Activated CD8-positive, alpha-beta memory T cell treated with anti-CD3 and anti-CD28 coated beads, Interleukin-2, amount 50 U/mL, for 24 hours (primary cell): ENCODE data around the gene BRIP1.
"Not testable (repeated sequence)": the region's sequence is repeated elsewhere in the genome, so short reads cannot be mapped to it uniquely, and the experiment has no call there.

Experiments used
- DNase-seq: peaks from one replicate; pipeline ENCODE4 v3.0.0-alpha.2; 2020; ENCODE audit errors: extremely low read depth

Gene BRIP1

DNA sequence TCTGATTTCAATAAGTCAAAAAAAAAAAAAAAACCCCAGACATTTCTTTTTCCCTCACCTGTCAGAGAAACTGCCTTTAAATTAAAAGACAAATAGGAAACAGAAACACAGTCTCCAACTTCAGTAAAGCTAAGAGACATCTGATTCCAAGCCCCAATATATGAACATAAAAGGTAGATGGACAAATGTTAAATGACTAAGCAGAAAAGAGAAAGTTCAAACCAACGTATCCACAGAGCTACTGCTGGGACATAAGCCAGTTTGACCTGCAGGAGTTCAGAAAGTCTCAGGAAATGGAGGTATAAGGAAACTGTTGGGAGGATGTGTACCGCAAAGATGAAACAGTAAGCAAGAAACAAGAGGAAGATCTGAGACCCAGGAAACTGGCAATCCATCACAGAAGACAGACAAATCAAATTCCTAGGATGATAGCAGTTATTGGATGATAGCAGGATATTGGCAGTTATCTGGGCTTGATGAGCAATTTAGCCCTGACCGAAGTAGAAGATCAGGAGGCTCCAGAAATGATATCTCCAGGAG, 135.0 kb downstream of the BRIP1 start:
- DNase-seq, result no peak

- not testable (repeated sequence) for DNase-seq
Observed at GRCh38 chr17:61727798-61728197, 135.5 kb downstream of the BRIP1 start.

DNA sequence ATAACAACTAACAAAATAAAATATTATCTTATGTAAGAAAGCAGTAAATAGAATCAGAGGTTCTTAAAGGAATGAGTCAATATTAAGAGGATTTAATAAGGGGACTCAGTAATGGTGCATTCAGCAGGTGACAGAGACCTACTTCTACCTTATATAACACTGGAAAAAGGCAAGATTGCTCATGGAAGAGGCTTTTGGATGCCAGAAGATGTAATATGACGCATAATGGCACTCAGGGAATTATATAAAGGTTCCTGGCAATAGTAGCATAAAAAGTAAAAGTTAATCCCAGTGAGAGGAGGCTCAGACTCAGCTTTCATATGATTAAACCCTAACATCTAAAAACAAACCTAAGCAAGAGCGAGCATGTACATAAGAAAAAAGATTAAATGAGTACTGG, 136.4 kb downstream of the BRIP1 start:
- no peak for DNase-seq

GRCh38 chr17:61724777-61725176, 138.6 kb downstream of the BRIP1 start:
- no peak for DNase-seq

- DNase-seq, result no peak
Observed at GRCh38 chr17:61723914-61724313, 139.4 kb downstream of the BRIP1 start.

GRCh38 chr17:61723183-61723582, 140.1 kb downstream of the BRIP1 start:
- no peak for DNase-seq

GRCh38 chr17:61722398-61722797, 140.9 kb downstream of the BRIP1 start:
- DNase-seq, result no peak

GRCh38 chr17:61720016-61720795, 143.1 kb downstream of the BRIP1 start:
- no peak for DNase-seq

DNA sequence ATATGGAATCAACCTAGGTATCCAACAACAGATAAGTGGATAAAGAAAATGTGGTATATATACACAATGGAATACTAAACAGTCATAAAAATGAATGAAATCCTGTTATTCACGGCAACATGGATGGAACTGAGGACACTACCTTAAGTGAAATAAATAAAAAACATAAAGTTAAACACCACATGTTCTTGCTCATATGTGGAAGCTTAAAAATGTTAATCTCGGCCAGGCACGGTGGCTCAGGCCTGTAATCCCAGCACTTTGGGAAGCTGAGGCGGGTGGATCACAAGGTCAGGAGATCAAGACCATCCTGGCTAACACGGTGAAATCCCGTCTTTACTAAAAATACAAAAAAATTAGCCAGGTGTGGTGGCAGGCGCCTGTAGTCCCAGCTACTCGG, 144.1 kb downstream of the BRIP1 start:
- DNase-seq, result not testable (repeated sequence)

DNA sequence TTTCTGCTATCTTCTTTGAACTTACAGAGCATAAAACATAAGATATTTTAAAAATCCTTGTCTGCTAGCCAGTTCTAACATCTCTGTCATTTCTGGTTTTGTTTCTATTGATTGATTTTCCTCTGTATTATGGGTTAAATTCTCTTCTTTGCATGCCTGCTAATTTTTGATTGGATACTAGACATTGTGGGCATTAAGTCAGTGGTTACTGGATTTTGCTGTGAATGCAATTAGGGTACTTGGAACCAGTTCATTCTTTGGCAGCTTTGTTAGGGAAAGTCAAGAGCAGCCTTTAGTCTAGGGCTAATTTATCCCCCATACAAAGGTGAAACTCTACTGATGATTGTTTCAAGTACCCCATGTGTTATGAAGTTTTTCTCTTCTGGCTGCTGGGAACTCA, 145.3 kb downstream of the BRIP1 start:
- DNase-seq, result no peak

DNA sequence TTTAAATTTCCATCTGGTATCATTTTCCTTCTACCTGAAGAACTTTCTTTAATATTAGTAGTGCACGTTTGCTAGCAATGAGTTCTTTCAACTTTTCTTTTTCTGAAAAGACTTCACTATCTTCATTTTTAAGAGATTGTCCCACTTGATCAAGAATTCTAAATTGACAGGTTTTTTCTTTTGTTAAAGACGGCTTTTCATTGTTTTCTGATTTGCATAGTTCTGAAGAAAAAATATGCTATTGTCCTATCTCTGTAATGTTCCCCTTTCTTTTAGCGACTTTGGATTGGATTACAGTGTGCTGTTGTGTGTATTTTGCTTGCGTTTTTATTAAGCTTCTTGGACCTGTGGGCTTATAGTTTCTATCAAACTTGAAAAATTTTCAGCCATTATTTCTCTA, 146.0 kb downstream of the BRIP1 start:
- no peak for DNase-seq

GRCh38 chr17:61716225-61716829, 147.0 kb downstream of the BRIP1 start:
- no peak for DNase-seq

- no peak for DNase-seq
Observed at GRCh38 chr17:61715348-61715747, 148.0 kb downstream of the BRIP1 start.

GRCh38 chr17:61714300-61714699, 149.0 kb downstream of the BRIP1 start:
- DNase-seq, result no peak

DNA sequence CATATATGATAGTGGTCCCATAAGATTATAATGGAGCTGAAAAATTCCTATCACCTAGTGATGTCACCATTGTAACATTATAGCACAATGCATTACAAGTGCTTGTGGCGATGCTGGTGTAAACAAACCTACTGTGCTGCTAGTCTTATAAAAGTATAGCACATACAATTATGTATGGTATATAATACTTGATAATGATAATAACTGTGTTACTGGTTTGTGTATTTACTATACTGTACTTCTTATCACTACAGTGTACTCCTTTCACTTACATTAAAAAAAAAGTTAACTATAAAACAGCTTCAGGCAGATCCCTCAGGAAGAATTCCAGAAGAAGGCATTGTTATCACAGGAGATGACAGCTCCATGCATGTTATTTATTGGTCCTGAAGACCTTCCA, 150.3 kb downstream of the BRIP1 start:
- DNase-seq, result no peak

GRCh38 chr17:61710546-61710945, 152.8 kb downstream of the BRIP1 start:
- DNase-seq, result no peak

DNA sequence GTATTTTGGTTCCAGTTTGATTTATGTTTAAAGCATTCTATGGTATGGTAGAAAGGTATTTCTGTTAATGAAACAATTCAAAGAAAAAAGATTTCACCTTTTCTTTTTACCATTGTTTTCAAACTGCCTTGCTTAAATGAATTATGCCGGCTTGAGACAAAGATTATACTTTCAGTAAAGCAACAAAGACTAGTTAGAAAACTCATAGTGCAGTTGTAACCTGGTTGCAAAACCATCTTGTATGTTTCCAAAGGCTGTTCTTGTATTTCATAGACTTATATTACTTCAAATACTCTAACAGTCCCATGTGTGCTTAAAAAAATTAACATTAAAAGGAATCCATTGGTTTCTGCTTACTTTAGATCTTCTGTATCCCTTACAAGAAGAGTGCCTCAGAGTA, 153.8 kb downstream of the BRIP1 start:
- DNase-seq, result no peak

- DNase-seq, result no peak
Observed at GRCh38 chr17:61704935-61705449, 158.3 kb downstream of the BRIP1 start.

DNA sequence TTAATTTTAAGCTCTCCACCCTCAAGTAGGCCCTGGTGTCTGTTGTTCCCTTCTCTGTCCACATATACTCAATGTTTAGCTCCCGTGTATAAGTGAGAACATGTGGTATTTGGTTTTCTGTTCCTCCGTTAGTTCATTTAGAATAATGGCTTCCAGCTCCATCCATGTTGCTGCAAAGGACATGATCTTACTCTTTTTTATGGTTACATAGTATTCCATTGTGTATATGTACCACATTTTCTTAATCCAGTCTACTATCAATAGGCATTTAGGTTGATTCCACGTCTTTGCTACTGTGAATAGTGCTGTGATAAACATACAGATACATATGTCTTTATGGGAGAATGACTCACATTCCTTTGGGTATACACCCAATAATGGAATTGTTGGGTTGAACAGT, 160.9 kb downstream of the BRIP1 start:
- no peak for DNase-seq

DNA sequence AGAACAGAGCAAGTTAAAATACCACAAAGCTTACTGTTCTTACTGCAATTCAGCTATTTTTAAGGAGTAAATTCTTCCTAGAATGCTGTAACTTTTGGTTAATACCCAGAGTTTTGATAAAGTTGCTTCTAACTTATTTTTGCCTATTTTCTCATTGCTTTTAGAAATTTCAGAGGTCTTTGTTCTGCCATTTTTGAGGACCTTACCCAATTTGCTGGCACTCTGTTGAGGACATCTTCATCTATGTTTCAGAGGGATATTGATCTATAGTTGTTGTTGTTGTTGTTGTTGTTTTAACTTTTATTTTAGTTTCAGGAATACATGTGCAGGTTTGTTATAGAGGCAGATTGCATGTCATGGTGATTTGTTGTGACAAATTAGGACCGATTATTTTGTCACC, 161.3 kb downstream of the BRIP1 start:
- no peak for DNase-seq

- DNase-seq, result no peak
Observed at GRCh38 chr17:61701334-61701733, 162.0 kb downstream of the BRIP1 start.

GRCh38 chr17:61700252-61700651, 163.1 kb downstream of the BRIP1 start:
- DNase-seq, result no peak

DNA sequence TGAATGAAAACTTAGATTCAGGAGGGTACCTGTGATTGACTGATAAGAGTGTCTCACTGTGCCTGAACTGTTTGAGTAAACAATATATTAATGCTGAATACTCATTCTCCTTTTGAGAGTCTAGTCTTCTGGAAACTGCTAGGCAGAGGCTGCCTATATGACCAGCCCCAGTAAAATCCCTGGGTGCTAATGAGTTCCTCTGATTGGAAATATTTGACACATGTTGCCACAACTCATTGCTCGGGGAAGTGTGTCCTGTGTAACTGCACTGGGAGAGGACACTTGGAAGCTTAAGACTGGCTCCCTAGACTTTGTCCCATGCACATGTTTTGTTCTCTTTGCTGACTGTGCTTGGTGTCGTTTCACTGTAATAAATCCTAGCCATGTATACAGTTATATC, 163.6 kb downstream of the BRIP1 start:
- DNase-seq, result no peak
